Transverse colon (tissue), 4 donors: ENCODE measurements around the gene APLP2.
"Not testable (repeated sequence)": the region's sequence is repeated elsewhere in the genome, so short reads cannot be mapped to it uniquely, and the experiment has no call there.

ENCODE experiments used
- EP300 ChIP-seq: sonication (generic); formaldehyde crosslinking; IDR thresholded peaks from one replicate; pipeline ENCODE4 v1.6.1; 2017; ENCODE audit warnings: antibody characterized with exemption, low read depth
- POLR2A ChIP-seq: fragments of 450-650 bp; IDR thresholded peaks from one replicate; pipeline ENCODE4 v1.6.1; 2016; ENCODE audit warnings: antibody characterized with exemption, mild to moderate bottlenecking, moderate library complexity
- POLR2AphosphoS5 ChIP-seq, 3 donors: sonication (generic); formaldehyde crosslinking; IDR thresholded peaks; one replicate each; pipeline ENCODE4 v1.6.1; 2016; ENCODE audit warnings: antibody characterized with exemption in 3 of 3
- TF ChIP-seq, protein P1 (sequence below), 5 experiments: fragments of 200-600 bp in 3 of 5; fragments of 450-650 bp in 2 of 5; sonication (generic) in 3 of 5; IDR thresholded peaks; 1 replicate in 2 of 5; 2 replicates in 3 of 5; pipeline ENCODE4 v1.5.1; 2016 to 2017; ENCODE audit warnings: antibody characterized with exemption in 5 of 5, inconsistent platforms in 3 of 5, mild to moderate bottlenecking in 2 of 5, moderate library complexity in 1 of 5

DNA sequence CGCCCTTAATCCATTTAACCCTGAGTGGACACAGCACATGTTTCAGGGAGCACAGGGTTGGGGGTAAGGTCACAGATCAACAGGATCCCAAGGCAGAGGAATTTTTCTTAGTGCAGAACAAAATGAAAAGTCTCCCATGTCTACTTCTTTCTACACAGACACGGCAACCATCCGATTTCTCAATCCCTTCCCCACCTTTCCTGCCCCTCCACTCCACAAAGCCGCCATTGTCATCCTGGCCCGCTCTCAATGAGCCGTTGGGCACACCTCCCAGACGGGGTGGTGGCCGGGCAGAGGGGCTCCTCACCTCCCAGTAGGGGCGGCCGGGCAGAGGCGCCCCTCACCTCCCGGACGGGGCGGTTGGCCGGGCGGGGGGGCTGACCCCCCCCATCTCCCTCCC, 20.8 kb downstream of the APLP2 start:
- not testable (repeated sequence) for TF ChIP-seq EP300; POLR2A; POLR2AphosphoS5 (IDR thresholded peaks at IDR 0.05)
- TF ChIP-seq, protein P1, sequence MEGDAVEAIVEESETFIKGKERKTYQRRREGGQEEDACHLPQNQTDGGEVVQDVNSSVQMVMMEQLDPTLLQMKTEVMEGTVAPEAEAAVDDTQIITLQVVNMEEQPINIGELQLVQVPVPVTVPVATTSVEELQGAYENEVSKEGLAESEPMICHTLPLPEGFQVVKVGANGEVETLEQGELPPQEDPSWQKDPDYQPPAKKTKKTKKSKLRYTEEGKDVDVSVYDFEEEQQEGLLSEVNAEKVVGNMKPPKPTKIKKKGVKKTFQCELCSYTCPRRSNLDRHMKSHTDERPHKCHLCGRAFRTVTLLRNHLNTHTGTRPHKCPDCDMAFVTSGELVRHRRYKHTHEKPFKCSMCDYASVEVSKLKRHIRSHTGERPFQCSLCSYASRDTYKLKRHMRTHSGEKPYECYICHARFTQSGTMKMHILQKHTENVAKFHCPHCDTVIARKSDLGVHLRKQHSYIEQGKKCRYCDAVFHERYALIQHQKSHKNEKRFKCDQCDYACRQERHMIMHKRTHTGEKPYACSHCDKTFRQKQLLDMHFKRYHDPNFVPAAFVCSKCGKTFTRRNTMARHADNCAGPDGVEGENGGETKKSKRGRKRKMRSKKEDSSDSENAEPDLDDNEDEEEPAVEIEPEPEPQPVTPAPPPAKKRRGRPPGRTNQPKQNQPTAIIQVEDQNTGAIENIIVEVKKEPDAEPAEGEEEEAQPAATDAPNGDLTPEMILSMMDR (IDR thresholded peaks at IDR 0.05): not testable (repeated sequence)
